ENCODE measurements around the gene RASSF7.

RASSF7 gene

DNA sequence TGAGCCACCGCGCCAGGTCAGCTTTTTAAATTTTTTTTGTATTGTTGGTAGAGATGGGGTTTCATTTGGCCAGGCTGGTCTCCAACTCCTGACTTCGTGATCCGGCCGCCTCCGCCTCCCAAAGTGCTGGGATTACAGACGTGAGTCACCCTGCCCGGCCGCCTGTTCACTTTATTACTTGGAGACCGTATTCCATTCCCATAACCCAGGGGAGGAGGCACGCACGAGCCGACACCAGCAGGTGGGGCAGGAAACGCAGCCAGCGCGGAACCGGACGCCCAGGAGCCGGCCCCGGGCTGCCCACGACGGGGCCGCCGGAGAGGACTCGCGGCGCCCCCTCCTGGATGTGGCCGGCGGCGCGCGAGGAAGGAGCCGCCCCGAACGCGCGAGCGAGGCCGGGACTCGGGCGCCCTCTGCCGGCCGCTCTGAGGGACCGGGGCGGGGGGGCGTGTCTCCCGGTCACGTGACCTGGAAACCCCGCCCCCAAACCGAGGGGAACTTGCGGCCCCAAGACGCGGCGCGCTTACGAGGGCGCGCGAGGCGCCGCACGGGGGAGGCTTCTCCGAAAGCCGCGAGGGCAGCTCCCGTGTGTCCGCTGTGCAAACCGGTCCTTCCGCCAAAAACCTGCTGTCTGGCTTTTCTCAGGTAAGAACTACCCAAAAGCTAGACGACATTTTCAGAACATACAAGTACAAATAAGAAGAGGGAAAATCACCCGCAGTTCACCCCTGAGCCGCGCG is 42.1 kb upstream of the RASSF7 start:
- in situ Hi-C loops (cut with HindIII; ENCODE audit: low sequenced_read_pairs): no loop called here
- TF ChIP-seq CTCF (IDR thresholded peaks at IDR 0.05; ENCODE audit: low read depth, low read length, missing control alignments): peak; percentile 74
- peak; percentile 66 for DNase-seq (ENCODE audit: low read depth)
- H3K4me3 ChIP-seq (ENCODE audit: low read depth, low read length): peak overlapping the region; percentile 27

- in situ Hi-C loops (cut with HindIII; ENCODE audit: low sequenced_read_pairs): no loop called here
- no peak overlapping the region for H3K4me3 ChIP-seq (ENCODE audit: low read depth, low read length)
- TF ChIP-seq CTCF (IDR thresholded peaks at IDR 0.05; ENCODE audit: low read depth, low read length, missing control alignments): no peak
Observed at GRCh38 chr11:520428-521176, 40.2 kb upstream of the RASSF7 start.

GRCh38 chr11:521177-521688 is 39.5 kb upstream of the RASSF7 start:
- DNase-seq (ENCODE audit: low read depth): no peak
- H3K4me3 ChIP-seq (ENCODE audit: low read depth, low read length): no peak overlapping the region
- in situ Hi-C loops (cut with HindIII; ENCODE audit: low sequenced_read_pairs): no loop called here
- TF ChIP-seq CTCF (IDR thresholded peaks at IDR 0.05; ENCODE audit: low read depth, low read length, missing control alignments): no peak

More at GRCh38 chr11:520428-521176, 40.2 kb upstream of the RASSF7 start:
- DNase-seq (ENCODE audit: low read depth): no peak

DNA sequence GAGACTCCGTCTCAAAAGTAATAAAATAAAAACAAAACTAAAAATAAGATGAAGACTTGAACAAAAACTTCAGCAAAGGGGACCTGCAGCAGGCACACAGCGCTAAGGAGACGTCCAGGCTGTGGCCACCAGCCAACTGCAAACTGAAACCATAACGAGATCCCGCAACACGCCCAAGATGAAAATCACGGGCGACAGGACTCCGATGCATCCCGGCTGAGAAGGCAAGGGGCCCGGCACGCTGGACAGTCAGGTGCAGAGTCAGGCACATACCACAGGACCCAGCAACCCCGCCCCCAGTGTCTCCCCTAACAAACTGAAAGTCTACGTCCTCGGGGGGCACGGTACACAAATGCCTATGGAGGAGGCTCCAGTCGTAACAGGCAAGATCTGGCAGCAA is 34.6 kb upstream of the RASSF7 start:
- no peak for TF ChIP-seq CTCF (IDR thresholded peaks at IDR 0.05; ENCODE audit: low read depth, low read length, missing control alignments)
- in situ Hi-C loops (cut with HindIII; ENCODE audit: low sequenced_read_pairs): no loop called here
- no peak overlapping the region for H3K4me3 ChIP-seq (ENCODE audit: low read depth, low read length)
- DNase-seq (ENCODE audit: low read depth): no peak

DNA sequence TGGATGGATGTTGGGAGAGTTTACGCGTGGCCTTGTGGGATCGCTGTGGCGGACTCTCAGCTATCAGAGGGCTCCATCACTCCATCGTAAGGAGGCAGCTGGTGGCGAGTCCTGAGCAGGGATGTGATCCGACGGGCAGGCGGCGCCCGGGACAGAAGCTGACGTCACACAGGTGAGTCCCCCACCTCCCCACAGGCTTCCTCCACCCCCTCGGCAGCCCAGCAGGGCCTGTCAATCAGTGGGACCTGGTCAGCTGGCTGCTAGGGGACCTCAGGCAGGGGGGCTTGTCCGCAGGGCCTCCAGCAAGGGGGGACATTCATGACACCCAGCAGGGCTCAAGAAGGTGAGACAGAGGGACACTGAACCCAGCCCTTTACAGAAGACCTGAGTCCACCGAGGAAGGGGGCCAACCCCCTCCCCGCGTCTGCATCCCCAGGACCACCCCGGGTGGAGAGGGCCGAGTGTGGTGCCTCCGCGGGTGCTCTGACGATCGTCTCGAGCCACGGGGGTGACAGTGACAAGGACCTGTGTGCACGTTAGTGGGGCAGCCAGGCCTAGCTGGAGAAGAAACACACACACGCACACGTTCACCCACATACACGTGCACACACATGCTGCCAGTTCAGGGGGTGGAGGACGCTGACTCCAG is 32.5 kb upstream of the RASSF7 start:
- in situ Hi-C loops (cut with HindIII; ENCODE audit: low sequenced_read_pairs): no loop called here
- no peak for TF ChIP-seq CTCF (IDR thresholded peaks at IDR 0.05; ENCODE audit: low read depth, low read length, missing control alignments)

More for the DNA sequence above, 32.5 kb upstream of the RASSF7 start:
- no peak overlapping the region for H3K4me3 ChIP-seq (ENCODE audit: low read depth, low read length)
- DNase-seq (ENCODE audit: low read depth): no peak
